ENCODE measurements around the gene ACKR4. TPM values are rescaled to one million over a fixed set of nuclear protein-coding genes. Genes with fewer than 3 reads are reported as not detected.
A peak's percentile ranks its signal among the peaks of the same experiment; 100 is the strongest.

The ACKR4 gene
- not detected in 3 replicates for total RNA-seq (2021)
- percentile 15 among the genes with signal in this experiment for Bru-seq, nascent RNA
- long read RNA-seq, experiment 1 = 0 reads
- long read RNA-seq, experiment 2 = 0 reads
- long read RNA-seq, experiment 3 = 0 reads

DNA sequence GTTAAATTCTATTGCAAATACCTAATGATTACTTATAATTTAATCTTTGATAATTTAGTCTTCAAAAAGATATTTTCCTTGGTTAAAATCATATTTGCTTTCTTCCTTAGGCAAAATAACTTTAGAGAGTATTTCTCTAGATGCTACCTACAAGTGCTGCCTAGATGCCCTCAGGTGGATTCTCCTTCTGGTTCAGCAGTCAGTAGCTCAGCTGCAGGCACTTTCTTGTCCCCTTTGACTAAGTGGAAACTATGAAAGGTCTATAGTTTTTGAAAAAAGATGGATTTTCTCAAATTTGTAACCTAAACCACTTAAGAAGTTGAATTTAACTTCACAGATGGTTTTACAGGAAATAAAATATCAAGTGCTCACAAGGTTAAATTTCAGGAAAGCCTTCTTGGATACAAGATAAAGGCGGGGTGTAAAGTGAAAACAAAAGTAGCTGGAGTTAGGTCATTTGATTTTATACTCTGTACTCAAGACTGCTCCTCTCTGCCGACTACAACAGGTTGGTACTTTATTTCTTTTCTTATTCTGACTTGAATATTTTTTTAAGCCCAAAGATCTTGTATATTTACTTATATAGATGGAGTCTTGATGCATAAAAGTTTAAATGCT, at the start of gene ACKR4:
Gene ACKR4 (plus strand): TSS at position 455 of the 618 bp plus-strand sequence. CDS start 3,128 bp downstream, outside the sequence.
- H3K36me3 Mint-ChIP-seq = no peaks in the 10 kb centered on the region; the same call in 1 of the 2 replicates
- H3K27ac Mint-ChIP-seq = no peak within 1 kb of the TSS
- no peaks in the 10 kb centered on the region for H3K27me3 Mint-ChIP-seq (ENCODE audit: low read depth)
- DNase-seq (ENCODE audit: low spot score) (no peak), ATAC-seq (no peak)
- peaks cover 6% of the 10 kb centered on the region for H3K4me1 Mint-ChIP-seq
- no peak within 1 kb of the TSS for H3K4me3 Mint-ChIP-seq
- TF ChIP-seq GRHL2 (CRISPR knock-in tag; IDR thresholded peaks at IDR 0.05; ENCODE audit: insufficient replicate concordance, severe bottlenecking) (no peak), ZNF219 (CRISPR knock-in tag; IDR thresholded peaks at IDR 0.05; ENCODE audit: borderline replicate concordance) (no peak), ZMAT4 (CRISPR knock-in tag; IDR thresholded peaks at IDR 0.05) (no peak), CREB1 (CRISPR knock-in tag; IDR thresholded peaks at IDR 0.05) (no peak), NFYB (CRISPR knock-in tag; conservative IDR thresholded peaks at IDR 0.05; ENCODE audit: low read depth) (no peak), FOXP1 (CRISPR knock-in tag; IDR thresholded peaks at IDR 0.05; ENCODE audit: borderline replicate concordance) (no peak), SMAD3 (CRISPR knock-in tag; IDR thresholded peaks at IDR 0.05; ENCODE audit: borderline replicate concordance) (no peak)
- TF ChIP-seq, protein P1, sequence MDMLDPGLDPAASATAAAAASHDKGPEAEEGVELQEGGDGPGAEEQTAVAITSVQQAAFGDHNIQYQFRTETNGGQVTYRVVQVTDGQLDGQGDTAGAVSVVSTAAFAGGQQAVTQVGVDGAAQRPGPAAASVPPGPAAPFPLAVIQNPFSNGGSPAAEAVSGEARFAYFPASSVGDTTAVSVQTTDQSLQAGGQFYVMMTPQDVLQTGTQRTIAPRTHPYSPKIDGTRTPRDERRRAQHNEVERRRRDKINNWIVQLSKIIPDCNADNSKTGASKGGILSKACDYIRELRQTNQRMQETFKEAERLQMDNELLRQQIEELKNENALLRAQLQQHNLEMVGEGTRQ (CRISPR knock-in tag; IDR thresholded peaks at IDR 0.05) = no peak
- H3K9me3 Mint-ChIP-seq = no peaks in the 10 kb centered on the region
- ChIA-PET POLR2A (no interaction called here), CTCF (no interaction called here)

DNA sequence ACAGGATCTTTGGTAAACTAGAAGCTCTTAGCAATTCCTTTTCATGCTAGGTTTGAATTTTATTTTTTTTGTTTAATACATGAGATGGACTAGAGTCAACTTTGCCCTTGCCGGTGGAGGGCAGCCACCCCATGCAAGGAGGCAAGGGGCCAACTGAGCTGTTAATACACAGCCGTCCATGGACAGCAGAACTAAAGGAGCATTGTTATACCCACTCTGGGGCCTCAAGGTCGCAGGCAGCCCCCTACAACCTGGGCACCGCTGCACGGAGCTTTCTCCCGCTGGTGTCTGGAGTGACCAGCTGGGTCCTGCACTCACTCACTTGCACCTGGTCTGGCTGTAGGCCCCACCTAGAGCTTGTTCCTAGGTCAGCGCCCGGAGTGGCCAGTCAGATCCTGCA, 47.9 kb upstream of the ACKR4 start:
- POLR2A ChIA-PET = no interaction called here
- no peaks in the 10 kb centered on the region for H3K27me3 Mint-ChIP-seq (ENCODE audit: low read depth)
- peaks cover 4% of the 10 kb centered on the region; the same call in 1 of the 2 replicates for H3K9me3 Mint-ChIP-seq
- TF ChIP-seq NR2C2 (CRISPR knock-in tag; IDR thresholded peaks at IDR 0.05) (no peak), FOXJ3 (CRISPR knock-in tag; IDR thresholded peaks at IDR 0.05; ENCODE audit: borderline replicate concordance) (no peak), KAT7 (CRISPR knock-in tag; IDR thresholded peaks at IDR 0.05; ENCODE audit: borderline replicate concordance) (no peak), EMX1 (CRISPR knock-in tag; IDR thresholded peaks at IDR 0.05) (no peak), ATF3 (CRISPR knock-in tag; conservative IDR thresholded peaks at IDR 0.05) (no peak), PREB (CRISPR knock-in tag; IDR thresholded peaks at IDR 0.05; ENCODE audit: borderline replicate concordance) (no peak), ZNF416 (CRISPR knock-in tag; IDR thresholded peaks at IDR 0.05) (no peak)
- TF ChIP-seq, protein P2, sequence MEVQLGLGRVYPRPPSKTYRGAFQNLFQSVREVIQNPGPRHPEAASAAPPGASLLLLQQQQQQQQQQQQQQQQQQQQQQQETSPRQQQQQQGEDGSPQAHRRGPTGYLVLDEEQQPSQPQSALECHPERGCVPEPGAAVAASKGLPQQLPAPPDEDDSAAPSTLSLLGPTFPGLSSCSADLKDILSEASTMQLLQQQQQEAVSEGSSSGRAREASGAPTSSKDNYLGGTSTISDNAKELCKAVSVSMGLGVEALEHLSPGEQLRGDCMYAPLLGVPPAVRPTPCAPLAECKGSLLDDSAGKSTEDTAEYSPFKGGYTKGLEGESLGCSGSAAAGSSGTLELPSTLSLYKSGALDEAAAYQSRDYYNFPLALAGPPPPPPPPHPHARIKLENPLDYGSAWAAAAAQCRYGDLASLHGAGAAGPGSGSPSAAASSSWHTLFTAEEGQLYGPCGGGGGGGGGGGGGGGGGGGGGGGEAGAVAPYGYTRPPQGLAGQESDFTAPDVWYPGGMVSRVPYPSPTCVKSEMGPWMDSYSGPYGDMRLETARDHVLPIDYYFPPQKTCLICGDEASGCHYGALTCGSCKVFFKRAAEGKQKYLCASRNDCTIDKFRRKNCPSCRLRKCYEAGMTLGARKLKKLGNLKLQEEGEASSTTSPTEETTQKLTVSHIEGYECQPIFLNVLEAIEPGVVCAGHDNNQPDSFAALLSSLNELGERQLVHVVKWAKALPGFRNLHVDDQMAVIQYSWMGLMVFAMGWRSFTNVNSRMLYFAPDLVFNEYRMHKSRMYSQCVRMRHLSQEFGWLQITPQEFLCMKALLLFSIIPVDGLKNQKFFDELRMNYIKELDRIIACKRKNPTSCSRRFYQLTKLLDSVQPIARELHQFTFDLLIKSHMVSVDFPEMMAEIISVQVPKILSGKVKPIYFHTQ (CRISPR knock-in tag; IDR thresholded peaks at IDR 0.05) = no peak
- ATAC-seq (no peak), DNase-seq (ENCODE audit: low spot score) (no peak)
- no peak overlapping the region for H3K27ac Mint-ChIP-seq
- CTCF ChIA-PET = no interaction called here
- H3K4me1 Mint-ChIP-seq = 0 out of 2 replicates have a peak, but pooled peaks cover 6% of the 10 kb centered on the region
- no peaks in the 10 kb centered on the region for H3K36me3 Mint-ChIP-seq
- no peak overlapping the region for H3K4me3 Mint-ChIP-seq
